HG03159 (cell line): ENCODE results near the gene RDH14.

Experiments
- ATAC-seq: cut with Tn5 transposase; IDR thresholded peaks from one replicate; pipeline ENCODE4 v1.9.1; 2021; ENCODE audit warnings: mild to moderate bottlenecking, moderate library complexity; ENCODE audit not compliant: unreplicated experiment

RDH14 gene

GRCh38 chr2:18522484-18523146 lies 37.8 kb downstream of the RDH14 start:
- ATAC-seq: no peak

- peak; percentile 91 for ATAC-seq
These were observed 39.7 kb downstream of the RDH14 start for GRCh38 chr2:18520451-18521425.

- ATAC-seq: no peak
These were observed 40.5 kb downstream of the RDH14 start for GRCh38 chr2:18519914-18520450.

- no peak for ATAC-seq
These were observed 42.0 kb downstream of the RDH14 start for GRCh38 chr2:18518116-18519111.

- ATAC-seq: no peak
These were observed 43.1 kb downstream of the RDH14 start for GRCh38 chr2:18517386-18517785.

GRCh38 chr2:18516112-18516511 lies 44.3 kb downstream of the RDH14 start:
- no peak for ATAC-seq

GRCh38 chr2:18514526-18515461 lies 45.7 kb downstream of the RDH14 start:
- ATAC-seq: no peak

GRCh38 chr2:18510775-18511174 lies 49.7 kb downstream of the RDH14 start:
- ATAC-seq: no peak

GRCh38 chr2:18506883-18507509 lies 53.5 kb downstream of the RDH14 start:
- ATAC-seq: no peak

GRCh38 chr2:18505703-18506341 lies 54.6 kb downstream of the RDH14 start:
- ATAC-seq: no peak
